ENCODE data around the gene THRB. TPM values are rescaled to one million over a fixed set of nuclear protein-coding genes. Genes with fewer than 3 reads are reported as not detected.

THRB gene
- total RNA-seq, 1 experiment from 2014 or later: 5.8 TPM

- Mint-ChIP-seq H3K4me3 (no peak overlapping the region), H3K27ac (no peak overlapping the region), H3K36me3 (no peaks in the 10 kb centered on the region), H3K27me3 (ENCODE audit: low read depth) (no peaks in the 10 kb centered on the region), H3K9me3 (peaks cover 5% of the 10 kb centered on the region; the same call in 1 of the 2 replicates), H3K4me1 (peaks cover 16% of the 10 kb centered on the region)
- TF ChIP-seq ZNF317 (CRISPR knock-in tag; IDR thresholded peaks at IDR 0.05; ENCODE audit: borderline replicate concordance, low read depth) (no peak), E2F5 (CRISPR knock-in tag; IDR thresholded peaks at IDR 0.05) (no peak), ERG (CRISPR knock-in tag; IDR thresholded peaks at IDR 0.05) (no peak), MAX (CRISPR knock-in tag; IDR thresholded peaks at IDR 0.05) (no peak), ZNF281 (CRISPR knock-in tag; IDR thresholded peaks at IDR 0.05) (no peak), IRF1 (CRISPR knock-in tag; IDR thresholded peaks at IDR 0.05) (no peak), ESRRA (CRISPR knock-in tag; IDR thresholded peaks at IDR 0.05; ENCODE audit: borderline replicate concordance) (no peak), MXD4 (CRISPR knock-in tag; IDR thresholded peaks at IDR 0.05; ENCODE audit: borderline replicate concordance) (no peak), ETV6 (CRISPR knock-in tag; IDR thresholded peaks at IDR 0.05) (no peak), IRF2 (CRISPR knock-in tag; IDR thresholded peaks at IDR 0.05; ENCODE audit: borderline replicate concordance, low read depth) (no peak), NFATC4 (CRISPR knock-in tag; IDR thresholded peaks at IDR 0.05) (no peak)
- ChIA-PET CTCF (interaction anchor here (2.4 kb wide), 1 partner anchor 9 kb away, joined by 6 read pairs; no protein-coding TSS in a partner anchor), POLR2A (no interaction called here)
- no peak for ATAC-seq
- DNase-seq (ENCODE audit: low spot score): no peak
Measured at GRCh38 chr3:24177201-24177600, 317.4 kb downstream of the THRB start.

- Mint-ChIP-seq H3K4me1 (peaks cover 26% of the 10 kb centered on the region), H3K27me3 (ENCODE audit: low read depth) (no peaks in the 10 kb centered on the region), H3K36me3 (no peaks in the 10 kb centered on the region), H3K4me3 (no peak overlapping the region), H3K9me3 (peaks cover 5% of the 10 kb centered on the region; the same call in 1 of the 2 replicates), H3K27ac (no peak overlapping the region)
- DNase-seq (ENCODE audit: low spot score) (no peak), ATAC-seq (no peak)
- TF ChIP-seq SMAD4 (CRISPR knock-in tag; IDR thresholded peaks at IDR 0.05): no peak
- TF ChIP-seq ERG (CRISPR knock-in tag; IDR thresholded peaks at IDR 0.05): no peak
- no peak for TF ChIP-seq ZNF512 (CRISPR knock-in tag; IDR thresholded peaks at IDR 0.05; ENCODE audit: borderline replicate concordance)
- TF ChIP-seq MLX (CRISPR knock-in tag; IDR thresholded peaks at IDR 0.05): no peak
- TF ChIP-seq ESRRA (CRISPR knock-in tag; IDR thresholded peaks at IDR 0.05; ENCODE audit: borderline replicate concordance): no peak
- TF ChIP-seq FOXJ3 (CRISPR knock-in tag; IDR thresholded peaks at IDR 0.05; ENCODE audit: borderline replicate concordance): no peak
- no peak for TF ChIP-seq MXD4 (CRISPR knock-in tag; IDR thresholded peaks at IDR 0.05; ENCODE audit: borderline replicate concordance)
- TF ChIP-seq JAZF1 (CRISPR knock-in tag; IDR thresholded peaks at IDR 0.05): no peak
- no peak for TF ChIP-seq ZNF423 (CRISPR knock-in tag; IDR thresholded peaks at IDR 0.05)
- TF ChIP-seq ZNF138 (CRISPR knock-in tag; conservative IDR thresholded peaks at IDR 0.05): no peak
- ChIA-PET CTCF (no interaction called here), POLR2A (no interaction called here)
Measured at GRCh38 chr3:24174614-24175013, 320.0 kb downstream of the THRB start.
